Measurements from ENCODE around the gene TMEM139.
"Not testable (repeated sequence)": the region's sequence is repeated elsewhere in the genome, so short reads cannot be mapped to it uniquely, and the experiment has no call there.

Gene TMEM139

DNA sequence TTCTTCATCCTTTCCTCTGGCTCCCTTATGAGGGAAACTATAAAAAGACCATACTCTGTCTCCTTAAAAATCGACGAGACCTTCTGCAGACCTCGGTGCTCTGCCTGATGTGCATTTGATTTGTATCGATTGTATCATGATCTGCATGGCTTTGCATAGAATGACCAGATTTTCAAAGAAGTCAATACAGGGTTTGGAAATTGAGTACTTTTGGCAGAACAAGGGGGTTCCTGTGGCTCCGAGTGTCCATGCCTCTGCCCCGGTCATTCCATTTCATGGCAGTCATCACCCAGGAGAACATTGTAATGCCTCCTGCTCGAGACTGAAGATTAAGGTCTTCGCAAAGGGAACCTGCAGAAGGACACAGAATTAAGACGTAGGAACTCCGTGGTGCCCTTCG is 4.1 kb downstream of the TMEM139 start:
- no peak for DNase-seq (ENCODE audit: low read depth in 2 of 2)

DNA sequence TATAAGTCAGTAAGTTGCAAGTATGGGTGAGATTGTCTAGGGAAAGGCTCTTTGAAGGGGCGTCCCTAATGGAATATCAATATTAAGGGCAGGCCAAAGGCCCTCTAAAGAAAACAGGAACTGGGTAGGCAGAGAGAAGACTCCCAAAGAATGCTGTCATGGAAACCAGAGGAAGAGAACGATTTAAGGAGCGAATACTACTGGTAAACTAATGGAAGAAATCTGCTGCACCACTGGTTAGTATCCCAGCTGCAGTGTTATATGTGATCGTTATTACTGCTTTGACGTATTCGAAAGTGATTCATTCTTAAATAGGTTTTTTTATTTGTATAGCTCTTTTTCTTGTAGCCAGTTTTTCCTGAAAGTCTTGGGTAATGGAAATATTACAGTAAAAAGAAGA is 4.7 kb downstream of the TMEM139 start:
- no peak for DNase-seq (ENCODE audit: low read depth in 2 of 2)

DNA sequence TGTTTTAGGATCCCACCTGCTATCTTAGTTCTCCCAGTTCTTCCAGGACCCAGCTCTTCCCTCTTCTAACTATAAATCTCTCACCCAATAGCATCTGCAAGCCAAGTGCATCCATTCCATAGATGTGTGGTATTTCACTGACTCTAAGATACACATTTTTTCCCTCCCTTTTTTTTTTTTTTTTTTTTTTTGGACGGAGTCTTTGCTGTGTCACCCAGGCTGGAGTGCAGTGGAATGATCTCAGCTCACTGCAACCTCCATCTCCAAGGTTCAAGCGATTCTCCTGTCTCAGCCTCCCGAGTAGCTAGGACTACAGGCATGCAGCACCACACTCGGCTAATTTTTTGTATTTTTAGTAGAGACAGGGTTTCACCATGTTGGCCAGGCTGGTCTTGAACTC is 5.1 kb downstream of the TMEM139 start:
- DNase-seq (ENCODE audit: low read depth in 2 of 2) = not testable (repeated sequence)

DNA sequence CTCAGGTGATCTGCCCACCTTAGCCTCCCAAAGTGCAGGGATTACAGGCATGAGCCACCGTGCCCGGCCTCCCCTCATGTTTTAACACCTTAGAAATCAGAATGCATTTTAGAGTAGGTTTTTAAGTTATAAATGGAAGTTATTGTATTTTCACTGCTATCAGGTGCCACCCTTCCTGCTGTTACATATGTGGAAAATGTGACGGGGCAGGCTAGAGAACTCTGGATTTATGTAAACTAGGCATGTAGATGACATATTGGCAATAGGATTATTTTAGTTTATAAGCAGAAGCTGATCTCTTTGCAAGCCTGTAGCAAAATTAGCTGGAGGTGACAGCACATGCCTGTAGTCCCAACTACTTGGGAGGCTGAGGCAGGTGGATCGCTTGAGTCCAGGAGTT is 5.5 kb downstream of the TMEM139 start:
- DNase-seq (ENCODE audit: low read depth in 2 of 2) = no peak

DNA sequence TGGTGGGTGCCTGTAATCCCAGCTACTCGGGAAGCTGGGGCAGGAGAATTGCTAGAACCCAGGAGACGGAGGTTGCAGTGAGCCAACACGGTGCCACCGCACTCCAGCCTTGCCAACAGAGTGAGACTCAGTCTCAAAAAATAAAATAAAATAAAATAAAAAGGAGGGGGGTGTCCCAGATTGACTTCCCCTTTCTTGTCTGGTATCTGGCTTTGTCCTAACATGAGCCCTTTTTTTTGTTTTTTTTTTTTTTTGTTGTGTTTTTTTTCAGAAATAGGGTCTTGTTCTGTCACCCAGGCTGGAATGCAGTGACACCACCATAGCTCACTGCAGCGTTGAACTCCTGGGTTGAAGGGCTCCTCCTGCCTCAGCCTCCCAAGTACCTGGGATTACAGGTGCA is 8.1 kb downstream of the TMEM139 start:
- no peak for DNase-seq (ENCODE audit: low read depth in 2 of 2)

DNA sequence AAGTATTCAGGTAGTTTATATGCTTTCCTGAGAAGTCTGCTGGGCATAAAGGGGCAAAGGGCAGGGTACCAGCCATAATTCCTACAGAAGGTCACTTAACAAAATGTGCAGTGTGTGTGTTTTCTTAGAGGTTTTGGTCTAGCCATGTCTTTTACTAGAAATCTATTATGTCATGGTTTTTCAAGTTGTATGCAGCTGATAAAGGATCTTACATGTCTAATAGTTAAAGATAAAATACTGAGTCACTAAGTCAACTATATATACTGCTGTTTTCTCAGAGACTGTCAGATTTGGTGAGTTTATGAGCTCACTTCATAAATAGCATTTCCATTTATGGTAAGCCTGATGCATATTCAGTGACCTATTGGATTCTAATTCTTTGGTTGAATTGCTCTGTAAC is 11.1 kb downstream of the TMEM139 start:
- no peak for DNase-seq (ENCODE audit: low read depth in 2 of 2)

DNA sequence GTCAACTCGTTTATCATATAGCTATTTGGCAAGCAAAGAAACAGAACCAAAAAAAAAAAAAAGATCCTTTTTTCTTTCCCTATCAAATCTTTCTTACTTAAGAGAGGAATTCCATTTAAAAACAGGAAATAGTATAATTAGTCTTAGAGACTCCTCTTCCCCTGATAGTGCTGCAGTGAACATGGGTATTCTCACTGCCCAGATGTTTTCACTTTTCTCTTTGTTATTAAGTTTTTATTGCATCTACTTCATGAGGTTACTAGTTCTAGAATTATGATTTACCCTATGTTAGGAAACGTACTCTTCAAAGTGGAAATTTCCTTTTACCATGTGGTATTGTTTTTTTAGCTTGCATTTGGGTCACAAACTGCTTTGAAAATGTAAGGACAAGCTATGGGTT is 11.9 kb downstream of the TMEM139 start:
- DNase-seq (ENCODE audit: low read depth in 2 of 2) = no peak

DNA sequence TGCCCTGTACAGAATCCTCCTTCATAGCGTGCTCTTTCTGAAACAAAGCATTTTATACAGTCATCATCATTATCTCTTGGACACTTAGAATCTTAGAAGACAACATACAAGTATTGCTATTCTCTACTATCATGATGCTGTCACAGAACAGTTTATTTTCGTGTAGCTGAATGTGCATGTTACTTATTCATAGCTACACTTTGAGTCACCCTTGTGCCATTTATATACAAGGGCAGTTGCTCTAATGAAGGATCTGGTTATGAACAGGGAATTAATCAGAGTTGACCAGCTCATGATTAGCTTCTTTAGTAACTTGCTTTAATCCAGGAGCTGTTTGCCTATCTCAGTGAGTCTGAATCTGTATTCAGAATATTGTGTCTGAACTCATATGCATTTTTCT is 14.6 kb downstream of the TMEM139 start:
- DNase-seq (ENCODE audit: low read depth in 2 of 2) = no peak

DNA sequence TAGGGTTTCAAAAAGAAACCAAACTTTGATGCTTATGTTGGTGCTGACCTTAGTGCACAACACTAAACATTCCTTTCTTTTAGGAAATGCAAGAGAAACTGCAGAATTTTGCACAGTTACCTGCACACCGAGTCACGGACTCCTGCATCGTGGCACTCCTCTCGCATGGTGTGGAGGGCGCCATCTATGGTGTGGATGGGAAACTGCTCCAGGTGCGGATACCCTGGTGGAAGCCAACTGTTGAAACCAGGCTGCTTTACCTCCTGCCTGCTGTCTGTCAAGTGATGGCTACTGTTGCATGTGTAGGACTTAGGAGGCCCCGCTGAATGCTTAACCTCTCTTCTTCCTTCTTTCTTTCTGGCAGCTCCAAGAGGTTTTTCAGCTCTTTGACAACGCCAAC is 15.1 kb downstream of the TMEM139 start:
- DNase-seq (ENCODE audit: low read depth in 2 of 2) = peak; percentile 26 to 38

DNA sequence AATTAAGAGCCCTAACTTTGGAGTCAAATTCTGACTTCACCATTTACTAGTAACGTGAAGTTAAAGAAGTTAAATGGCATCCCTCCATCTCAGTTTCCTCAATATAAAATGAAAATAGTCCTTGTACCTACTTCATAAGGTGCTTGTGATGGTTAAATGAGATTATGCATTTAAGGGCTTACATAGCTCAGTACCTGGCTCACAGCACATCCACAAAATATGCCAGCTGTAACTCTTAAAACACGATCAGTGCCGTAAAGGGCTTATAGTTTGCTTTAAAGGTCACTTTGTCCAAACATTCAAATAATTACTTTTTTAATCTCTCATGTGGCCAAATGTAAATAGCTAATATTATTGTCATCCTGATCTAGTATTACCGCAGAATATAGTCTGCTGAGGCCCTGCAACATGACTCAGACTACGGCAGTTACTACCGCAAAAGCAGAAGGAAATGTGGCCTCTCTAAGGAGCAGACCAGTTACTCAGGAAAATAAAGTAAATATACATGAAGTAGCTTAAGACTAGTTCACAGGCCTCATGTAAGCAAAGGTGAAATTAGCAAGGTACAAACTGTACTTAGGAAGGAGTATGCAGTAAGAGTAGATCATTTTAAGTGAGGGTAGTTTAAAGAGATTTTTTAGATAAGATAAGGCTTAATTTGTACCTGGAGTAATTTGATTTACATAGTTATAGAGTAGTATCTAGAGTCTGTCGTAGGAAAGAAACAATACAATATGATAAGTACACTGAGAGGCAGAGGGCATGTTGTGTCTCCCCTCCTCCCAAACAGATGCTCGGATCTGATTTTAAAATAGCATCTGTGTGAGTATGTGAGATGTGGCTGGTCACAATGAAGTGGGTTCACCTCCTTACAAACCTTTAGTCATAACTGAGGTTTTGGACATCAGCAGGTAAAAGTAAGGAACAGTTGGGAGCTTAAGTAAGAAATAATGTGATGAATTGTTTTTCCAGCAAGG is 16.5 kb downstream of the TMEM139 start:
- no peak for DNase-seq (ENCODE audit: low read depth in 2 of 2)

DNA sequence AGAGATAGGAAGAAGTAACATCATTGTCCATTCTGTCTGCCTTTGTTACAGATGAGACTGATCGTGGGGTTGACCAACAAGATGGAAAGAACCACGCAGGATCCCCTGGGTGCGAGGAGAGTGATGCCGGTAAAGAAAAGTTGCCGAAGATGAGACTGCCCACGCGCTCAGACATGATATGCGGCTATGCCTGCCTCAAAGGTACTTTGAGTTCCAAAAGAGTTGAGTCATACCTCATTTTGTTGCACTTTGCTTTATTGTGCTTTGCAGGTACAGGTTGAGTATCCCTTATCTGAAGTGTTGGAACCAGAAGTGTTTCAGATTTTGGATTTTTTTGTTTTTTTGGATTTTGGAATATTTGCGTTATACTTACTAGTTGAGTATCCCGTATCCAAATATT is 19.0 kb downstream of the TMEM139 start:
- no peak for DNase-seq (ENCODE audit: low read depth in 2 of 2)

DNA sequence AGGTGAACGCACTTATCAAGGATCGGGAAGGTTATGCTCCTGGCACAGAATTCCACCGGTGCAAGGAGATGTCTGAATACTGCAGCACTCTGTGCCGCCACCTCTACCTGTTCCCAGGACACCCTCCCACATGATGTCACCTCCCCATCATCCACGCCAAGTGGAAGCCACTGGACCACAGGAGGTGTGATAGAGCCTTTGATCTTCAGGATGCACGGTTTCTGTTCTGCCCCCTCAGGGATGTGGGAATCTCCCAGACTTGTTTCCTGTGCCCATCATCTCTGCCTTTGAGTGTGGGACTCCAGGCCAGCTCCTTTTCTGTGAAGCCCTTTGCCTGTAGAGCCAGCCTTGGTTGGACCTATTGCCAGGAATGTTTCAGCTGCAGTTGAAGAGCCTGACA is 20.2 kb downstream of the TMEM139 start:
- DNase-seq (ENCODE audit: low read depth in 2 of 2) = no peak

DNA sequence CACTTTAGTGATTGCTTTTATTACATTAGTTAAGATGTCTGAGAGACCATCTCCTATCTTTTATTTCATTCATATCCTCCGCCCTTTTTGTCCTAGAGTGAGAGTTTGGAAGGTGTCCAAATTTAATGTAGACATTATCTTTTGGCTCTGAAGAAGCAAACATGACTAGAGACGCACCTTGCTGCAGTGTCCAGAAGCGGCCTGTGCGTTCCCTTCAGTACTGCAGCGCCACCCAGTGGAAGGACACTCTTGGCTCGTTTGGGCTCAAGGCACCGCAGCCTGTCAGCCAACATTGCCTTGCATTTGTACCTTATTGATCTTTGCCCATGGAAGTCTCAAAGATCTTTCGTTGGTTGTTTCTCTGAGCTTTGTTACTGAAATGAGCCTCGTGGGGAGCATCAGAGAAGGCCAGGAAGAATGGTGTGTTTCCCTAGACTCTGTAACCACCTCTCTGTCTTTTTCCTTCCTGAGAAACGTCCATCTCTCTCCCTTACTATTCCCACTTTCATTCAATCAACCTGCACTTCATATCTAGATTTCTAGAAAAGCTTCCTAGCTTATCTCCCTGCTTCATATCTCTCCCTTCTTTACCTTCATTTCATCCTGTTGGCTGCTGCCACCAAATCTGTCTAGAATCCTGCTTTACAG is 20.8 kb downstream of the TMEM139 start:
- DNase-seq (ENCODE audit: low read depth in 2 of 2) = peak; percentile 43 to 59

DNA sequence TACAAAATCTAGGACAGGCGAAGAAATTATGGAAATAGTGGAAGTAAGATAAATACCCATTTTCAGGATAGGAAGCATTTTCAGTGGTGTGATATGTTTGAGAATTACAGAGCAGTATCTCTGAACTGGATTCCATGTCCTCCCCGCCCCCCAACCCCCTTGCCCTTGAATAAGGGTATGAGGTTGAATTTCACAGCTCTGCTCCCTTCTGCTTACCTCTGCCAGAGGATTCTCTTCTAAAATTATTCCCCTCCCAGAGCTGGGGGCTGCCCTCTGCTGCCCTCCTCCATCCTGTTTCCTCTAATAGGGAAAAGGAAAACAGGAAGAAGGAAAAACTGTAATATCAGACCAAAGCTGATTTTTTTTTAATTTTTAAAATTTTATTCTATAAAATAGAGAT is 23.9 kb downstream of the TMEM139 start:
- DNase-seq (ENCODE audit: low read depth in 2 of 2) = no peak

DNA sequence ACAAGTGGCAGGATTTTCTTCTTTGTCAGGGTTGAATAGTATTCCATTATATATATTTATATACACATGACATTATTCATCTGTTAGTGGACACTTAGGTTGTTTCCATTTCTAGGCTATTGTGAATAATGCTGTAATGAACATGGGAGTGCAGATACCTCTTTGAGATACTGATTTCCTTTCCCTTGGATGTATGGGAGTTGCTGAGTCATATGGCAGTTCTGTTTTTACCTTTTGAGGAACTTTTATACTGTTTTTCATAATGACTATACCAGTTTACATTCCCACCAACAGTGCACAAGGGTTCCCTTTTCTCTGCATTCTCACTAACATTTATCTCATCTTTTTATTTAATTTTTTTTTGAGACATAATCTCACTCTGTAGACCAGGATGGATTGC is 29.4 kb downstream of the TMEM139 start:
- no peak for DNase-seq (ENCODE audit: low read depth in 2 of 2)

DNA sequence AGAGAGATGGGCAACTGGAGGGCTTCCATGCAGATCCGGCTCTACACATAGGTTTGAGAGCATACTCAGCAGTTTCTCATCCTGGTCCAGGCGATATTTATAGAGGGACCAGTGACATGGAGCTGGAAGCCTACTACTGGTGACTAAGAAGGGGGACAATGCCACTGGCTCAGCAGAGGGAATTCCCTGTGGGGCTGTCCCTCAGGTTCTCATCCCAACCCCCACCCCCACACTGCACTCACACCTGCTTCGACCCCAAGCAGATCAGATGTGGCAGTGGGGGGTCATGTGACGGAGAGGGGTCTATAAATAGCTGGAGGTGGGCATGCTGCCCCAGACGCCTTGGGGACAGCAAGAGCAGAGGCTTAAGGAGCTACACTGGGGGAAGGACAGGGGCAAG is 31.0 kb downstream of the TMEM139 start, which contains the start of gene CLCN1:
Gene CLCN1, plus strand, starts transcription at position 336 of the 400 bp plus-strand sequence. CDS start 102 bp downstream, outside the sequence.
- DNase-seq (ENCODE audit: low read depth in 2 of 2) = no peak

DNA sequence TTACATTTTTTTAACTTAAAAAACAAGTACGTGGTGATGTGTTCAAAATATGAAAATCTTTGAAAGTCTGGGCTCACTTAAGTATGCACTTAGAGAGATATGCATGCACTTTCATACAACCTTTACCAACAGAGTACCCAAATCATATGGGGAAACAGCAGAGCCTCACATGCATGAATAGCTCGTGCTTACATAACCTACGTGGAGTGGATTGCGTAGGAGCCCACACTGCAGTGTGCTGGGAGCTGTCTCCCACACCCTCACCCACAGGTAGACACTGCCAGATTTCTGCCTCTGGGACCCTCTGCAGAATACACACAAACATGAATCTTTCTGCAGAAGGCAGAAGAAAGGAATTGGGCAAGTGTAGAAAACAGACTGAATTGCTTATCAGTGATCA is 31.7 kb downstream of the TMEM139 start:
- DNase-seq (ENCODE audit: low read depth in 2 of 2) = no peak

DNA sequence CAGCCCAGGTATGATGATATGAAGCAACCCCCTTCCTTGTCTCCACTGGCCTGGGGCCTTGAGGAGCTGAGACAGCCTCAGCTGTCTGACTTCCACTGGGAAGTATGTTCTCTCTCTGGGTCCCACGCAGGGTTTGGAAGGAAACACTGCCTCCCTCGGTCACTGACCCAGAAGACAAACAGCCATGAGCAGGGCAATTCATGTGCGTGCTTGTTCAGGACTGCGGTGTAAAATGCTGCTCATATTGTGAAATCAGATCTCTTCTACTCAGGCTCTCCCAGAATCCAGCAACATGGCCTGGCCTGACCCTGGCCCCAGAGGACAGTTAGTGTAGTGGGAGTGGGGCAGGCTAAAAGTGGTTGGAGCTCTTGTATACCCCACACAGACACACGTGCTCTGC is 33.9 kb downstream of the TMEM139 start:
- DNase-seq (ENCODE audit: low read depth in 2 of 2) = no peak

DNA sequence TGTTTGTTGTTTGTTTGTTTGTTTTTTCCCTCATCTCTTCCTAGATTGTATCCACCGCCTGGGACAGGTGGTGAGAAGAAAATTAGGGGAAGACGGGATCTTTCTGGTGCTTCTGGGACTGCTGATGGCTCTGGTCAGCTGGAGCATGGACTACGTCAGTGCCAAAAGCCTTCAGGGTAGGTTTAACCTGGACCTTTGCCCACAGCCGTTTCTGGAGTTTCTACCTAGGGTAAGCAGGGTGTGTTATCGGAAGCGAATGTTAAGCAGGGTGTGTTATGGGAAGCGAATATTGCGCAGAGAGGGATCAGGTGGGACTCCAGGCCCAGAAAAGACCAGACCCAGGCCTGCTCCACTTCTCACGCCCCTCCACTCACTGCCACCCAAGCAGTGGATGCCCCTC is 35.9 kb downstream of the TMEM139 start:
- DNase-seq (ENCODE audit: low read depth in 2 of 2) = no peak

DNA sequence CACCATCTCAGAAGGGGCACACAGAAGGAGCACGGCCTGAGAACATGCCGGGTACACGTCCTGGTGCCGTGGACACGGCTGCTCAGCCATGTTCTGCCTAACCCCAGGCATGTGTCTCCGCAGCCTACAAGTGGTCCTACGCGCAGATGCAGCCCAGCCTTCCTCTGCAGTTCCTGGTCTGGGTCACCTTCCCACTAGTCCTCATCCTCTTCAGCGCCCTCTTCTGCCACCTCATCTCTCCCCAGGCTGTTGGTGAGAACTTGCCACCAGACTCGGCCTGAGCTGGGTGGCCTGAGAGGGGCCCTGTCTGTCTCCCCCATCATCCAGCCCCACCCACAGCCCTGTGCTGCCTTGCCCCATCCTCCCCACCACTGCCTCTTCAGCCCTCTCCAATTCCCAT is 36.5 kb downstream of the TMEM139 start:
- no peak for DNase-seq (ENCODE audit: low read depth in 2 of 2)

DNA sequence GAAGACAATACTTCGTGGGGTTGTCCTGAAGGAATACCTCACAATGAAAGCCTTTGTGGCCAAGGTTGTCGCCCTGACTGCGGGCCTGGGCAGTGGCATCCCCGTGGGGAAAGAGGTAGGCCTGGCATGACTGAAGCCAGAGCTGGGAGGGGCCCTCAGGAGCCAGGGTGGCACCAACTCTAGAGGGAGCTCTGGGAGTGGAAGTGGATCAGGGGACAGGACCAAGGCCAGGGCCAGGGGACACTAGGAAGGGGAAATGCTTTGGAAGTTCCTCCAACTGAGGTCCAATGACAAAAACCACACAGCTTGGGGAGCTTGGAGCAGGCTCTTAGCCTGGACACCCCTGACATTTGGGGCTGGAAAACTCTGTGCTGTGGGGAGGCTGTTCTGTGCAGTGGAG is 37.0 kb downstream of the TMEM139 start:
- no peak for DNase-seq (ENCODE audit: low read depth in 2 of 2)

DNA sequence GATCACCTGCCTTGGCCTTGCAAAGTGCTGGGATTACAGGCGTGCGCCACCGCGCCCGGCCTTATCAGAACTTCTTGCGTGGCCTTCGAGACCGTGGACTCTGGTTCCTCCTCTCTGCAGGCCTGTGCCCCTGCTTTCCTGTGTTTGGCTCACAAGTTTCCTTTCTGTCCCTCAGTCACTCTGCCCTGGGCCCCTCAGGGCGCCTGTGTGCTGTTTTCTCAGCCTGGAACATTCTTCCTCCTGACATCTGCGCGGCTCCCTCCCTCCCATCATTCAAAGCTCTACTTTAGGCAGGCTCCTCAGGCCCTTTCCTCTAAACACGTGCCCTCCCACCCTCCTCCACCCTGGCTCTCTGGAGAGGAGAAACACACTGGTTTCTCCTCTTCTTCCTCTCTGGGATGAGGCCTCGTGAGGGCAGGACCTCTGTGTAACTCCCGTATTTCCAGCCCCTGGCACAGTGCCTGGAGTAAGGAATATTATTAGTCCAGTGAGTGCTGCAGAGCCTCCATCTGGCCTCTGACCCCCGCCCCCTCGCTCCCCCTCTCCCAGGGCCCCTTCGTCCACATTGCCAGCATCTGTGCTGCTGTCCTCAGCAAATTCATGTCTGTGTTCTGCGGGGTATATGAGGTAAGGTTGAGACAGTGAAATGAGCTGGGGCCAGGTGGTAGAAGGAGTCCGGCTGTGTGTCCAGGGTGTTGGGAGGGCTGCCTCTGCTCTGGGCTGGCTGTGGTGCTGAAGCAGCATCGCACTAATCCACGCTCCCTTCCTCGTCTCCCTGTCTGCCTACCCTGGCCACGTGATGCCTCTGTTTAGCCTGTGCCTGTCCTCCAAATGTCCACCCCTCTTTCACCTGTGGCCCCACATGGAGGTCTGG is 38.2 kb downstream of the TMEM139 start:
- no peak for DNase-seq (ENCODE audit: low read depth in 2 of 2)

All from stimulated activated CD8-positive, alpha-beta memory T cell treated with anti-CD3 and anti-CD28 coated beads, Interleukin-7, amount 100 ng/mL, for 4 hours (primary cell).